ENCODE results near the gene MIB1. TPM values are rescaled to one million over a fixed set of nuclear protein-coding genes. Genes with fewer than 3 reads are reported as not detected.

Gene MIB1
- total and polyA plus RNA-seq, 10 of the 15 experiments (the other 5 are each of a cell fraction or from before 2014, with no cell fraction given): 2.3 to 27.5 (median 10.4) TPM

DNA sequence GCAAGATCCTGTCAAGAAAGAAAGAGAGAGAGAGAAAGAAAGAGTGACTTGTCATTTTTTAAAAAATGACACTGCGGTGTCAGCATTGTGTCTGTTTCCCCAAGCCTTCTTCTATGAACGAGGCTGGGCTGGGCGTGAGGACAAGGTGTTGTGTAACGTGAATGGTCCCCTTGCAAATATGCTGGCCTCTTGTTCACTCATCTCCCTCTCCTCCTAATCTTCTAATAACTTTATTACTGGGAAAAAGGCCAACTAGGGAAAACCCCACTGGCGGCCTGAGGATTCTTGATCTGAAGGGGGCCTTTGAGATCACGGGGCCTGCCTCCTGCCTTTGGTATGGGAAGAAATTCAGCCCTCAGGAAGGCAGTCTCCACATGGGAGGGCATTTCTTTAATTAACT lies 163.1 kb downstream of the MIB1 start:
- FAIRE-seq (no peak), DNase-seq (ENCODE audit: low read depth, low spot score) (no peak), ATAC-seq (no peak)
- in situ Hi-C loops (cut with MboI): loop anchor here (10.0 to 25.0 kb wide), 2 partner anchors 661 to 809 kb away; no protein-coding TSS in a partner anchor
- CTCF ChIA-PET: no interaction called here
- Histone ChIP-seq H3K36me3 (ENCODE audit: control insufficient read depth in 2 of 2, insufficient read depth in 2 of 2, low read length in 1 of 2) (no peaks in the 10 kb centered on the region), H2AFZ (ENCODE audit: control insufficient read depth, low read depth, low read length) (no peak overlapping the region), H3K27ac (ENCODE audit: control insufficient read depth, insufficient read depth) (no peak overlapping the region), H3K79me2 (ENCODE audit: control insufficient read depth, insufficient read depth, low read length) (no peaks in the 10 kb centered on the region), H3K9me3 (replicated peaks; ENCODE audit: control insufficient read depth, insufficient read depth, low read length) (no peaks in the 10 kb centered on the region), H3K4me3 (no peak overlapping the region), H3K27me3 (replicated peaks in 1 of 2; ENCODE audit: control insufficient read depth in 2 of 2, insufficient read depth in 2 of 2, low read length in 1 of 2) (no peaks in the 10 kb centered on the region; a peak in 2 of 4 replicates), H3K9ac (ENCODE audit: control insufficient read depth, insufficient read depth, low read length) (no peak overlapping the region), H3K4me1 (ENCODE audit: control insufficient read depth, insufficient read depth, low read length) (no peaks in the 10 kb centered on the region), H3K4me2 (ENCODE audit: control insufficient read depth, insufficient read depth) (no peak overlapping the region), H4K20me1 (ENCODE audit: control insufficient read depth, insufficient read depth) (no peaks in the 10 kb centered on the region)
- POLR2A ChIA-PET: no interaction called here
- RAD21 ChIA-PET (ENCODE audit: unreplicated experiment): no interaction called here
- intact Hi-C loops (cut with micrococcal nuclease; ENCODE audit: unreplicated experiment): no loop called here
- SMC1A ChIA-PET (ENCODE audit: uncharacterized antibody, unreplicated experiment): interaction anchor here (0.9 kb wide), 1 partner anchor 8 kb away, joined by 3 read pairs; no protein-coding TSS in a partner anchor
- WGBS (ENCODE audit: insufficient coverage, insufficient replicate concordance, low lambda C conversion rate, missing lambda C conversion rate): 55% methylated on average over 6 of the region's 6 CpGs
- no peak for TF ChIP-seq RFX5 (IDR thresholded peaks at IDR 0.05; ENCODE audit: low read depth, low read length)
- TF ChIP-seq MEF2A (IDR thresholded peaks at IDR 0.05; ENCODE audit: insufficient read depth, low read depth, low read length): no peak
- TF ChIP-seq GABPA (IDR thresholded peaks at IDR 0.05; ENCODE audit: low read depth): no peak
- no peak for TF ChIP-seq TCF7 (IDR thresholded peaks at IDR 0.05; ENCODE audit: borderline replicate concordance)
- TF ChIP-seq, protein P1, sequence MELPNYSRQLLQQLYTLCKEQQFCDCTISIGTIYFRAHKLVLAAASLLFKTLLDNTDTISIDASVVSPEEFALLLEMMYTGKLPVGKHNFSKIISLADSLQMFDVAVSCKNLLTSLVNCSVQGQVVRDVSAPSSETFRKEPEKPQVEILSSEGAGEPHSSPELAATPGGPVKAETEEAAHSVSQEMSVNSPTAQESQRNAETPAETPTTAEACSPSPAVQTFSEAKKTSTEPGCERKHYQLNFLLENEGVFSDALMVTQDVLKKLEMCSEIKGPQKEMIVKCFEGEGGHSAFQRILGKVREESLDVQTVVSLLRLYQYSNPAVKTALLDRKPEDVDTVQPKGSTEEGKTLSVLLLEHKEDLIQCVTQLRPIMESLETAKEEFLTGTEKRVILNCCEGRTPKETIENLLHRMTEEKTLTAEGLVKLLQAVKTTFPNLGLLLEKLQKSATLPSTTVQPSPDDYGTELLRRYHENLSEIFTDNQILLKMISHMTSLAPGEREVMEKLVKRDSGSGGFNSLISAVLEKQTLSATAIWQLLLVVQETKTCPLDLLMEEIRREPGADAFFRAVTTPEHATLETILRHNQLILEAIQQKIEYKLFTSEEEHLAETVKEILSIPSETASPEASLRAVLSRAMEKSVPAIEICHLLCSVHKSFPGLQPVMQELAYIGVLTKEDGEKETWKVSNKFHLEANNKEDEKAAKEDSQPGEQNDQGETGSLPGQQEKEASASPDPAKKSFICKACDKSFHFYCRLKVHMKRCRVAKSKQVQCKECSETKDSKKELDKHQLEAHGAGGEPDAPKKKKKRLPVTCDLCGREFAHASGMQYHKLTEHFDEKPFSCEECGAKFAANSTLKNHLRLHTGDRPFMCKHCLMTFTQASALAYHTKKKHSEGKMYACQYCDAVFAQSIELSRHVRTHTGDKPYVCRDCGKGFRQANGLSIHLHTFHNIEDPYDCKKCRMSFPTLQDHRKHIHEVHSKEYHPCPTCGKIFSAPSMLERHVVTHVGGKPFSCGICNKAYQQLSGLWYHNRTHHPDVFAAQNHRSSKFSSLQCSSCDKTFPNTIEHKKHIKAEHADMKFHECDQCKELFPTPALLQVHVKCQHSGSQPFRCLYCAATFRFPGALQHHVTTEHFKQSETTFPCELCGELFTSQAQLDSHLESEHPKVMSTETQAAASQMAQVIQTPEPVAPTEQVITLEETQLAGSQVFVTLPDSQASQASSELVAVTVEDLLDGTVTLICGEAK (IDR thresholded peaks at IDR 0.05; ENCODE audit: borderline replicate concordance): no peak
- no peak for TF ChIP-seq RCOR1 (conservative IDR thresholded peaks at IDR 0.05; ENCODE audit: low read depth, low read length)
- TF ChIP-seq, protein P2, sequence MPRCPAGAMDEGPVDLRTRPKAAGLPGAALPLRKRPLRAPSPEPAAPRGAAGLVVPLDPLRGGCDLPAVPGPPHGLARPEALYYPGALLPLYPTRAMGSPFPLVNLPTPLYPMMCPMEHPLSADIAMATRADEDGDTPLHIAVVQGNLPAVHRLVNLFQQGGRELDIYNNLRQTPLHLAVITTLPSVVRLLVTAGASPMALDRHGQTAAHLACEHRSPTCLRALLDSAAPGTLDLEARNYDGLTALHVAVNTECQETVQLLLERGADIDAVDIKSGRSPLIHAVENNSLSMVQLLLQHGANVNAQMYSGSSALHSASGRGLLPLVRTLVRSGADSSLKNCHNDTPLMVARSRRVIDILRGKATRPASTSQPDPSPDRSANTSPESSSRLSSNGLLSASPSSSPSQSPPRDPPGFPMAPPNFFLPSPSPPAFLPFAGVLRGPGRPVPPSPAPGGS (IDR thresholded peaks at IDR 0.05; ENCODE audit: borderline replicate concordance, insufficient read depth, low read depth, low read length, poor library complexity, severe bottlenecking): no peak
- TF ChIP-seq, protein P3, sequence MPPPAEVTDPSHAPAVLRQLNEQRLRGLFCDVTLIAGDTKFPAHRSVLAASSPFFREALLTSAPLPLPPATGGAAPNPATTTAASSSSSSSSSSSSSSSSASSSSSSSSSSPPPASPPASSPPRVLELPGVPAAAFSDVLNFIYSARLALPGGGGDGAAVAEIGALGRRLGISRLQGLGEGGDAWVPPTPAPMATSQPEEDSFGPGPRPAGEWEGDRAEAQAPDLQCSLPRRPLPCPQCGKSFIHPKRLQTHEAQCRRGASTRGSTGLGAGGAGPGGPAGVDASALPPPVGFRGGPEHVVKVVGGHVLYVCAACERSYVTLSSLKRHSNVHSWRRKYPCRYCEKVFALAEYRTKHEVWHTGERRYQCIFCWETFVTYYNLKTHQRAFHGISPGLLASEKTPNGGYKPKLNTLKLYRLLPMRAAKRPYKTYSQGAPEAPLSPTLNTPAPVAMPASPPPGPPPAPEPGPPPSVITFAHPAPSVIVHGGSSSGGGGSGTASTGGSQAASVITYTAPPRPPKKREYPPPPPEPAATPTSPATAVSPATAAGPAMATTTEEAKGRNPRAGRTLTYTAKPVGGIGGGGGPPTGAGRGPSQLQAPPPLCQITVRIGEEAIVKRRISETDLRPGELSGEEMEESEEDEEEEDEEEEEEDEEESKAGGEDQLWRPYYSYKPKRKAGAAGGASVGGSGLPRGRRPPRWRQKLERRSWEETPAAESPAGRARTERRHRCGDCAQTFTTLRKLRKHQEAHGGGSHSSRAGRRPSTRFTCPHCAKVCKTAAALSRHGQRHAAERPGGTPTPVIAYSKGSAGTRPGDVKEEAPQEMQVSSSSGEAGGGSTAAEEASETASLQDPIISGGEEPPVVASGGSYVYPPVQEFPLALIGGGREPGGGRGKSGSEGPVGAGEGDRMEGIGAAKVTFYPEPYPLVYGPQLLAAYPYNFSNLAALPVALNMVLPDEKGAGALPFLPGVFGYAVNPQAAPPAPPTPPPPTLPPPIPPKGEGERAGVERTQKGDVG (CRISPR knock-in tag; IDR thresholded peaks at IDR 0.05): no peak
- no peak for TF ChIP-seq DPF2 (IDR thresholded peaks at IDR 0.05)
- no peak for TF ChIP-seq PML (IDR thresholded peaks at IDR 0.05; ENCODE audit: low read length)
- no peak for TF ChIP-seq CBX3 (IDR thresholded peaks at IDR 0.05; ENCODE audit: borderline replicate concordance, low read depth)
- BruUV-seq (replicated peaks): no TSS peak
